ENCODE measurements around the gene SPINK4. TPM values are rescaled to one million over a fixed set of nuclear protein-coding genes. Genes with fewer than 3 reads are reported as not detected.

Gene SPINK4
- total RNA-seq, 2 experiments from 2014 or later = not detected

GRCh38 chr9:33233626-33234342 is 6.2 kb upstream of the SPINK4 start:
- H3K36me3 Mint-ChIP-seq = no peaks in the 10 kb centered on the region
- H3K9me3 Mint-ChIP-seq = no peaks in the 10 kb centered on the region
- H3K4me3 Mint-ChIP-seq = no peak overlapping the region
- H3K4me1 Mint-ChIP-seq = no peaks in the 10 kb centered on the region
- DNase-seq (no peak), ATAC-seq (ENCODE audit: low read depth) (no peak)
- no peak overlapping the region for H3K27ac Mint-ChIP-seq
- peaks cover 6% of the 10 kb centered on the region for H3K27me3 Mint-ChIP-seq
- POLR2A ChIA-PET = interaction anchor here (1.2 kb wide), 1 partner anchor 209 kb away, joined by 3 read pairs; the partner anchor contains the start of gene DNAJA1

GRCh38 chr9:33234511-33235467 is 5.2 kb upstream of the SPINK4 start:
- Mint-ChIP-seq H3K9me3 (no peaks in the 10 kb centered on the region), H3K4me1 (peaks cover 1% of the 10 kb centered on the region), H3K36me3 (no peaks in the 10 kb centered on the region), H3K4me3 (no peak overlapping the region), H3K27ac (no peak overlapping the region), H3K27me3 (peaks cover 6% of the 10 kb centered on the region)
- DNase-seq (no peak), ATAC-seq (ENCODE audit: low read depth) (no peak)
- POLR2A ChIA-PET = no interaction called here

- POLR2A ChIA-PET = interaction anchor here (1.1 kb wide), 1 partner anchor 22 kb away, joined by 4 read pairs; no protein-coding TSS in a partner anchor
- H3K4me1 Mint-ChIP-seq = peaks cover 2% of the 10 kb centered on the region
- H3K27me3 Mint-ChIP-seq = peaks cover 6% of the 10 kb centered on the region
- ATAC-seq (ENCODE audit: low read depth) (no peak), DNase-seq (no peak)
- no peak overlapping the region for H3K27ac Mint-ChIP-seq
- H3K4me3 Mint-ChIP-seq = no peak overlapping the region
- H3K36me3 Mint-ChIP-seq = no peaks in the 10 kb centered on the region
- H3K9me3 Mint-ChIP-seq = no peaks in the 10 kb centered on the region
Measured at GRCh38 chr9:33236571-33236970, 3.4 kb upstream of the SPINK4 start.

GRCh38 chr9:33241298-33241697 is 1.3 kb downstream of the SPINK4 start:
- ATAC-seq (ENCODE audit: low read depth) (no peak), DNase-seq (no peak)
- Mint-ChIP-seq H3K4me3 (no peak overlapping the region), H3K27me3 (no peaks in the 10 kb centered on the region), H3K4me1 (peaks cover 5% of the 10 kb centered on the region), H3K36me3 (no peaks in the 10 kb centered on the region), H3K27ac (no peak overlapping the region), H3K9me3 (no peaks in the 10 kb centered on the region)
- POLR2A ChIA-PET = no interaction called here

- no peak for ATAC-seq (ENCODE audit: low read depth)
- Mint-ChIP-seq H3K4me3 (no peak overlapping the region), H3K4me1 (peaks cover 5% of the 10 kb centered on the region), H3K27ac (no peak overlapping the region), H3K9me3 (no peaks in the 10 kb centered on the region), H3K27me3 (no peaks in the 10 kb centered on the region), H3K36me3 (peaks cover 3% of the 10 kb centered on the region)
- DNase-seq = no peak
- POLR2A ChIA-PET = no interaction called here
Measured at GRCh38 chr9:33242609-33243134, 2.7 kb downstream of the SPINK4 start.

GRCh38 chr9:33244137-33244784 is 4.3 kb downstream of the SPINK4 start:
- Mint-ChIP-seq H3K27me3 (no peaks in the 10 kb centered on the region), H3K4me1 (peaks cover 5% of the 10 kb centered on the region), H3K27ac (no peak overlapping the region), H3K9me3 (no peaks in the 10 kb centered on the region), H3K36me3 (peaks cover 9% of the 10 kb centered on the region), H3K4me3 (no peak overlapping the region)
- POLR2A ChIA-PET = interaction anchor here (0.5 kb wide), 1 partner anchor 244 kb away, joined by 3 read pairs; no protein-coding TSS in a partner anchor
- DNase-seq (no peak), ATAC-seq (ENCODE audit: low read depth) (no peak)

- Mint-ChIP-seq H3K4me3 (no peak overlapping the region), H3K9me3 (no peaks in the 10 kb centered on the region), H3K27ac (no peak overlapping the region), H3K27me3 (no peaks in the 10 kb centered on the region), H3K36me3 (peaks cover 9% of the 10 kb centered on the region), H3K4me1 (peaks cover 10% of the 10 kb centered on the region)
- DNase-seq (no peak), ATAC-seq (ENCODE audit: low read depth) (no peak)
- POLR2A ChIA-PET = no interaction called here
Measured at GRCh38 chr9:33245341-33245740, 5.4 kb downstream of the SPINK4 start.

- Mint-ChIP-seq H3K27me3 (no peaks in the 10 kb centered on the region), H3K27ac (peak overlapping the region; percentile 11), H3K36me3 (peaks cover 12% of the 10 kb centered on the region), H3K4me3 (no peak overlapping the region), H3K4me1 (peaks cover 10% of the 10 kb centered on the region), H3K9me3 (no peaks in the 10 kb centered on the region)
- POLR2A ChIA-PET = interaction anchor here (0.6 to 1.1 kb wide), 2 partner anchors 18 to 180 kb away, joined by 3 read pairs; partner anchors contain the start of gene BAG1
- no peak for DNase-seq
- ATAC-seq (ENCODE audit: low read depth) = no peak
Measured at GRCh38 chr9:33246269-33246860, 6.4 kb downstream of the SPINK4 start.

GRCh38 chr9:33248606-33249005 is 8.6 kb downstream of the SPINK4 start:
- POLR2A ChIA-PET = interaction anchor here (1.9 kb wide), 1 partner anchor 15 kb away, joined by 8 read pairs; the partner anchor contains the start of genes BAG1 and CHMP5
- Mint-ChIP-seq H3K36me3 (peaks cover 18% of the 10 kb centered on the region), H3K27ac (no peak overlapping the region), H3K4me3 (no peak overlapping the region), H3K9me3 (no peaks in the 10 kb centered on the region), H3K27me3 (no peaks in the 10 kb centered on the region), H3K4me1 (peaks cover 7% of the 10 kb centered on the region)
- ATAC-seq (ENCODE audit: low read depth) = no peak
- DNase-seq = no peak

GRCh38 chr9:33249087-33249658 is 9.2 kb downstream of the SPINK4 start:
- peaks cover 18% of the 10 kb centered on the region for H3K36me3 Mint-ChIP-seq
- no peaks in the 10 kb centered on the region for H3K9me3 Mint-ChIP-seq
- H3K27me3 Mint-ChIP-seq = no peaks in the 10 kb centered on the region
- peak overlapping the region; percentile 61 for H3K27ac Mint-ChIP-seq
- peak; percentile 41 for ATAC-seq (ENCODE audit: low read depth)
- H3K4me3 Mint-ChIP-seq = no peak overlapping the region
- peaks cover 6% of the 10 kb centered on the region for H3K4me1 Mint-ChIP-seq
- DNase-seq = no peak
- POLR2A ChIA-PET = interaction anchor here (1.9 kb wide), 1 partner anchor 15 kb away, joined by 8 read pairs; the partner anchor contains the start of genes BAG1 and CHMP5

GRCh38 chr9:33249983-33250382 is 10.0 kb downstream of the SPINK4 start:
- Mint-ChIP-seq H3K4me1 (peaks cover 6% of the 10 kb centered on the region), H3K36me3 (peaks cover 24% of the 10 kb centered on the region), H3K4me3 (no peak overlapping the region), H3K27me3 (no peaks in the 10 kb centered on the region), H3K27ac (peak overlapping the region; percentile 7), H3K9me3 (no peaks in the 10 kb centered on the region)
- POLR2A ChIA-PET = no interaction called here
- ATAC-seq (ENCODE audit: low read depth) (no peak), DNase-seq (no peak)

- POLR2A ChIA-PET = no interaction called here
- H3K27me3 Mint-ChIP-seq = no peaks in the 10 kb centered on the region
- no peaks in the 10 kb centered on the region for H3K9me3 Mint-ChIP-seq
- DNase-seq = no peak
- H3K27ac Mint-ChIP-seq = no peak overlapping the region
- peaks cover 24% of the 10 kb centered on the region for H3K36me3 Mint-ChIP-seq
- H3K4me3 Mint-ChIP-seq = no peak overlapping the region
- H3K4me1 Mint-ChIP-seq = peaks cover 6% of the 10 kb centered on the region
- ATAC-seq (ENCODE audit: low read depth) = no peak
Measured at GRCh38 chr9:33250458-33250995, 10.6 kb downstream of the SPINK4 start.
